Measurements from ENCODE around the gene SYT8. TPM values are rescaled to one million over a fixed set of nuclear protein-coding genes. Genes with fewer than 3 reads are reported as not detected.

Gene SYT8
- total RNA-seq, 2 experiments from 2014 or later = not detected

DNA sequence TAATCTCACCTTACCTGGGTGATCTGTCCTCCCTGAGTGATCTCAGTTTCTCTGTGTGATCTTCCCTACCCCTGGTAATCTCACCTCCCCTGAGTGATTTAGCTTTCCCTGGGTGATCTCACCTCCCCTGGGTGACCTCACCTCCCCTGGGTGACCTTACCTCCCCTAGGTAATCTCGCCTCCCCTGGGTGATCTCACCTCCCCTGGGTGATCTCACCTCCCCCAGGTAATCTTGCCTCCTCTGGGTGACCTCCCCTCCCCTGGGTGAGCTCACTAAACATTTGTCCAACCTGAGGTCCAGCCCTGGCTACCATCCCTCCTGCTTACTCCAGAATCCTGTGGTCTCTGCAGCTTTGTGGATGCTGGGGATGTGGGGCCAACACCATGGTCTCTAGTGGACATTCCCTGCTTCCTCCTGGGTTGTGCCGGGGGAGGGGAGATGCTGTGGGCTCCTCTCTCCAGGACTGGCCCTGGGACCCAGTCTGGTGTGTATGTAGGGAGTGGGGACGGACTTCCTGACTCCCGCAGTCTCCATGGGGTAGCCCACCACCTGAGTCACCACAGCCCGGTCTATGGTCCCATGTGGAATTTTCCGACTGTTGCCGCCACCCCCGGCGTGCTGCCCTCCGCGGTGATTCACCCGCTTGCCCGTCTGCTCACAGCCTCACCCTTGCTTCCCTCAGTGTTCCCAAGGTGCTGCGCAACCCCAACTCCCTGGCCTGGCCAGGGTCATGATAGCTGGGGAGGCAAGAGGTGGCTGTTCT, 28.0 kb downstream of the SYT8 start:
- POLR2A ChIA-PET = interaction anchor here (0.7 kb wide), 1 partner anchor 16 kb away, joined by 4 read pairs; no protein-coding TSS in a partner anchor
- peaks cover 12% of the 10 kb centered on the region; the same call in 1 of the 2 replicates for H3K36me3 ChIP-seq (ENCODE audit: insufficient read depth, low read length)
- H2AFZ ChIP-seq (ENCODE audit: low read length) = no peak overlapping the region
- DNase-seq (ENCODE audit: low spot score) = no peak
- H4K20me1 ChIP-seq (ENCODE audit: insufficient read depth, low read length) = no peaks in the 10 kb centered on the region; the same call in 1 of the 2 replicates
- no peak overlapping the region for H3K4me3 ChIP-seq (ENCODE audit: low read depth, low read length, poor library complexity, severe bottlenecking)
- H3K27ac ChIP-seq (ENCODE audit: low read depth, low read length, poor library complexity, severe bottlenecking) = no peak overlapping the region
- CTCF ChIA-PET (ENCODE audit: unreplicated experiment) = no interaction called here
- intact Hi-C loops (cut with micrococcal nuclease; ENCODE audit: unreplicated experiment) = no loop called here
- H3K9me3 ChIP-seq (ENCODE audit: low read length) = no peaks in the 10 kb centered on the region
- H3K79me2 ChIP-seq (ENCODE audit: insufficient read depth, low read depth, low read length) = no peaks in the 10 kb centered on the region
- no peak overlapping the region for H3K4me2 ChIP-seq (ENCODE audit: low read length)
- no peaks in the 10 kb centered on the region for H3K9me2 ChIP-seq (ENCODE audit: insufficient read depth, low read length)
- H3K4me1 ChIP-seq (ENCODE audit: insufficient read depth, low read length, poor library complexity, severe bottlenecking) = no peaks in the 10 kb centered on the region
- TF ChIP-seq CTCF (conservative IDR thresholded peaks at IDR 0.05; ENCODE audit: low read length) = no peak
- no peak for TF ChIP-seq EZH2phosphoT487 (IDR thresholded peaks at IDR 0.05; ENCODE audit: borderline replicate concordance, low read depth, low read length)
- no TSS peak for BruUV-seq (replicated peaks)

DNA sequence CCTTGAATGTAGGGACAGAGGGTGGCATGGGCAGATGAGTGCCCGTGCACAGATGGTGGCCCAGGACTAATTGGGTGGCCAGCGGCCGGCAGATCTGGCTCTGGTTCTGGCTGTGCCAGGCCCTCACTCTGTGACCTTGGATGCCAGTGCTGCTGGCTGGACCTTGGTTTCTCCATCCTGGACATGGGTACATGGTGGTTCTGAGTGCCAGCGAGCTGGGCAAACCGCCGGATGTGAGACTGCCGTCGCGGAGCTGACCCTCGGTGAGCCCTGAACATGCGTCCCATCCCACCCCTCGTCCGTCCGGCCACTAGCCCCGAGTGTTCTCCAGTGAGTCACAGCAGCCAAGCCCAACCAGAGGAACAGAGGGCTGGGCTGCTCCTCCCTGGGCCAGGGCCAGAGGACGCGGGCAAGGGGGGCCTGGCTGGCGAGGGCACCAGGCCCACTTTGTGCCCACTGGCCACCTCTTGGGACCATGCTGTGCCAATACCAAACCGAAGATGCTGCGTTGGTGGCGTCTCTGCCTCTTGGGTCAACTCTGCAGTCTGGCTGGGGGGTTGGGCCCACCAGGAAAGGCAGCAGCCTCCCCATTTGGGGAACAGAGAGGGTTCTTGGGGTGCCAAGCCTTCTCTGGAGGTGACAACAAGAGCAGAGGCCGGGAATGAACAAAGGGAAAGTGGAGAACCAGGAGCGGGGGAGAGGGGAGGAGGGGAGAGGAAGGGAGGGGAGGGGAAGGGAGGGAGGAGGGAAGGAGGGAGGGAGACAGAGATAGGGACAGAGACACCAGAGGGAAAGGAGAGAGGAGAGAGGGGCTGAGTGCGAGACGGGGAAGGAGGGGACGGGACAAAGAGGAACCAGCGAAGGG, 28.8 kb downstream of the SYT8 start:
- ChIA-PET POLR2A (no interaction called here), CTCF (ENCODE audit: unreplicated experiment) (no interaction called here)
- Histone ChIP-seq H3K9me3 (ENCODE audit: low read length) (no peaks in the 10 kb centered on the region), H3K9me2 (ENCODE audit: insufficient read depth, low read length) (no peaks in the 10 kb centered on the region), H3K27ac (ENCODE audit: low read depth, low read length, poor library complexity, severe bottlenecking) (no peak overlapping the region), H4K20me1 (ENCODE audit: insufficient read depth, low read length) (no peaks in the 10 kb centered on the region; the same call in 1 of the 2 replicates), H3K4me1 (ENCODE audit: insufficient read depth, low read length, poor library complexity, severe bottlenecking) (no peaks in the 10 kb centered on the region), H3K36me3 (ENCODE audit: insufficient read depth, low read length) (peaks cover 12% of the 10 kb centered on the region; the same call in 1 of the 2 replicates), H3K4me2 (ENCODE audit: low read length) (no peak overlapping the region), H2AFZ (ENCODE audit: low read length) (no peak overlapping the region), H3K4me3 (ENCODE audit: low read depth, low read length, poor library complexity, severe bottlenecking) (no peak overlapping the region), H3K79me2 (ENCODE audit: insufficient read depth, low read depth, low read length) (no peaks in the 10 kb centered on the region)
- no peak for TF ChIP-seq CTCF (conservative IDR thresholded peaks at IDR 0.05; ENCODE audit: low read length)
- no peak for TF ChIP-seq EZH2phosphoT487 (IDR thresholded peaks at IDR 0.05; ENCODE audit: borderline replicate concordance, low read depth, low read length)
- intact Hi-C loops (cut with micrococcal nuclease; ENCODE audit: unreplicated experiment) = no loop called here
- BruUV-seq (replicated peaks) = no TSS peak
- DNase-seq (ENCODE audit: low spot score) = no peak
